GM23338 (cell line): ENCODE measurements around the gene FBLIM1. TPM values are rescaled to one million over a fixed set of nuclear protein-coding genes. Genes with fewer than 3 reads are reported as not detected.

ENCODE experiments used
- ATAC-seq: fragments of 200-7000 bp; cut with Tn5 transposase; 3 replicates; pipeline ENCODE4 v1.9.1; 2020
- DNase-seq: peaks from one replicate; pipeline ENCODE4 v3.0.0-alpha.2; 2015; ENCODE audit warnings: low spot score
- H2AFZ ChIP-seq: fragments of 200-600 bp; sonication (generic); 2 replicates; pipeline ENCODE4 v1.8.0; 2016; ENCODE audit warnings: antibody characterized with exemption, mild to moderate bottlenecking, moderate library complexity
- H3F3A ChIP-seq: fragments of 200-600 bp; sonication (generic); replicated peaks from 2 replicates; pipeline ENCODE4 v1.8.0; 2017; ENCODE audit warnings: antibody characterized with exemption, mixed run types, low read depth
- H3K27ac ChIP-seq: fragments of 200-600 bp; sonication (generic); 2 replicates; pipeline ENCODE4 v1.6.1; 2016; ENCODE audit warnings: low read depth
- H3K27me3 ChIP-seq: fragments of 200-600 bp; sonication (generic); 2 replicates; pipeline ENCODE4 v1.8.0; 2016; ENCODE audit warnings: mild to moderate bottlenecking, mixed run types, moderate library complexity; ENCODE audit not compliant: insufficient read depth
- H3K36me3 ChIP-seq: fragments of 200-600 bp; sonication (generic); 2 replicates; pipeline ENCODE4 v1.8.0; 2016; ENCODE audit warnings: mild to moderate bottlenecking; ENCODE audit not compliant: insufficient read depth
- H3K4me1 ChIP-seq: fragments of 200-600 bp; sonication (generic); 2 replicates; pipeline ENCODE4 v1.8.0; 2016; ENCODE audit warnings: mild to moderate bottlenecking, moderate library complexity; ENCODE audit not compliant: insufficient read depth
- H3K4me2 ChIP-seq: fragments of 200-600 bp; sonication (generic); 2 replicates; pipeline ENCODE4 v1.7.1; 2017; ENCODE audit warnings: mixed run types
- H3K4me3 ChIP-seq: fragments of 200-600 bp; sonication (generic); 2 replicates; pipeline ENCODE4 v1.6.1; 2016; ENCODE audit warnings: mixed run types
- H3K79me2 ChIP-seq: fragments of 200-600 bp; sonication (generic); replicated peaks from 2 replicates; pipeline ENCODE4 v1.8.0; 2017; ENCODE audit warnings: mild to moderate bottlenecking; ENCODE audit not compliant: insufficient read depth
- H3K9me2 ChIP-seq: fragments of 200-600 bp; sonication (generic); 2 replicates; pipeline ENCODE4 v1.8.0; 2017; ENCODE audit not compliant: insufficient read depth
- H4K20me1 ChIP-seq: fragments of 200-600 bp; sonication (generic); replicated peaks from 2 replicates; pipeline ENCODE4 v1.8.0; 2017; ENCODE audit warnings: mild to moderate bottlenecking; ENCODE audit not compliant: insufficient read depth
- H3K27ac Mint-ChIP-seq: 2 replicates; pipeline ENCODE4 v1.8.0; 2020; ENCODE audit warnings: inconsistent platforms, mild to moderate bottlenecking, moderate library complexity, mixed read lengths
- H3K27me3 Mint-ChIP-seq: 3 replicates; pipeline ENCODE4 v1.8.0; 2022; ENCODE audit warnings: low read depth, mild to moderate bottlenecking, moderate library complexity, mixed read lengths, inconsistent platforms; ENCODE audit not compliant: insufficient read depth, poor library complexity
- H3K36me3 Mint-ChIP-seq: 3 replicates; pipeline ENCODE4 v1.8.0; 2021; ENCODE audit warnings: low read depth, mild to moderate bottlenecking, inconsistent platforms, moderate library complexity, mixed read lengths
- H3K4me1 Mint-ChIP-seq: 3 replicates; pipeline ENCODE4 v1.8.0; 2020; ENCODE audit warnings: mild to moderate bottlenecking, inconsistent platforms, mixed read lengths
- H3K4me3 Mint-ChIP-seq: 3 replicates; pipeline ENCODE4 v1.8.0; 2021; ENCODE audit warnings: moderate library complexity, mild to moderate bottlenecking, inconsistent platforms, mixed read lengths
- H3K9me3 Mint-ChIP-seq: 3 replicates; pipeline ENCODE4 v1.8.0; 2020; ENCODE audit warnings: moderate library complexity, mild to moderate bottlenecking, inconsistent platforms, mixed read lengths
- CREB1 ChIP-seq: fragments of 250-450 bp; sonication (Bioruptor Pico); IDR thresholded peaks from 2 replicates; pipeline ENCODE4 v1.5.0; 2020; ENCODE audit warnings: low read depth, mild to moderate bottlenecking, moderate library complexity
- CTCF ChIP-seq, 2 experiments: fragments of 200-600 bp in 1 of 2; sonication (generic) in 1 of 2; conservative IDR thresholded peaks; 2 replicates each; pipeline versions ENCODE4 v1.5.1 to v1.6.1; 2016 to 2017; ENCODE audit warnings: antibody characterized with exemption in 2 of 2, low read depth in 2 of 2, mild to moderate bottlenecking in 2 of 2, moderate library complexity in 1 of 2
- ETS1 ChIP-seq: IDR thresholded peaks from 2 replicates; pipeline ENCODE4 v1.6.1; 2016; ENCODE audit warnings: antibody characterized with exemption
- EZH2 ChIP-seq: fragments of 200-600 bp; sonication (generic); IDR thresholded peaks from one replicate; pipeline ENCODE4 v1.8.0; 2017; ENCODE audit warnings: antibody characterized with exemption, mild to moderate bottlenecking, low read depth; ENCODE audit not compliant: unreplicated experiment
- EZH2phosphoT487 ChIP-seq: fragments of 200-600 bp; sonication (generic); IDR thresholded peaks from one replicate; pipeline ENCODE4 v1.8.1; 2018; ENCODE audit warnings: antibody characterized with exemption; ENCODE audit not compliant: unreplicated experiment
- JUNB ChIP-seq: IDR thresholded peaks from one replicate; pipeline ENCODE4 v1.6.1; 2016; ENCODE audit warnings: antibody characterized with exemption; ENCODE audit not compliant: unreplicated experiment
- NANOG ChIP-seq: IDR thresholded peaks from 2 replicates; pipeline ENCODE4 v1.6.1; 2016; ENCODE audit warnings: antibody characterized with exemption, borderline replicate concordance
- POLR2AphosphoS5 ChIP-seq: IDR thresholded peaks from 2 replicates; pipeline ENCODE4 v1.6.1; 2016; ENCODE audit warnings: antibody characterized with exemption, low read depth
- REST ChIP-seq: IDR thresholded peaks from one replicate; pipeline ENCODE4 v1.6.1; 2018; ENCODE audit warnings: antibody characterized with exemption; ENCODE audit not compliant: unreplicated experiment
- STAT1 ChIP-seq: IDR thresholded peaks from one replicate; pipeline ENCODE4 v1.6.1; 2016; ENCODE audit warnings: antibody characterized with exemption; ENCODE audit not compliant: unreplicated experiment
- ZNF114 ChIP-seq: fragments of 250-450 bp; sonication (Bioruptor Pico); IDR thresholded peaks from 2 replicates; pipeline ENCODE4 v1.5.0; 2020; ENCODE audit warnings: mild to moderate bottlenecking, moderate library complexity
- ZNF331 ChIP-seq: fragments of 250-450 bp; sonication (Bioruptor Pico); IDR thresholded peaks from 2 replicates; pipeline ENCODE4 v1.5.0; 2020; ENCODE audit warnings: low read depth, mild to moderate bottlenecking, moderate library complexity
- ZNF462 ChIP-seq: fragments of 250-450 bp; sonication (Bioruptor Pico); IDR thresholded peaks from 2 replicates; pipeline ENCODE4 v1.5.0; 2020; ENCODE audit warnings: mild to moderate bottlenecking, moderate library complexity
- polyA plus RNA-seq: library from polyadenylated mRNA; unstranded; fragments of >200 nt; fragmentation: Nextera tagmentation; extraction: Ambion mirVana; gene quantifications from 2 replicates; pipeline ENCODE4 v1.2.1, GENCODE V29; 2016
- total RNA-seq: library from RNA; depleted of rRNA; stranded (reverse); fragments of >200 nt; shearing (Covaris generic); gene quantifications from 2 replicates; pipeline ENCODE4 v1.2.3, GENCODE V29; 2014

Gene FBLIM1
- total and polyA plus RNA-seq, 2 experiments from 2014 or later, result 41.7 to 81.7 TPM

DNA sequence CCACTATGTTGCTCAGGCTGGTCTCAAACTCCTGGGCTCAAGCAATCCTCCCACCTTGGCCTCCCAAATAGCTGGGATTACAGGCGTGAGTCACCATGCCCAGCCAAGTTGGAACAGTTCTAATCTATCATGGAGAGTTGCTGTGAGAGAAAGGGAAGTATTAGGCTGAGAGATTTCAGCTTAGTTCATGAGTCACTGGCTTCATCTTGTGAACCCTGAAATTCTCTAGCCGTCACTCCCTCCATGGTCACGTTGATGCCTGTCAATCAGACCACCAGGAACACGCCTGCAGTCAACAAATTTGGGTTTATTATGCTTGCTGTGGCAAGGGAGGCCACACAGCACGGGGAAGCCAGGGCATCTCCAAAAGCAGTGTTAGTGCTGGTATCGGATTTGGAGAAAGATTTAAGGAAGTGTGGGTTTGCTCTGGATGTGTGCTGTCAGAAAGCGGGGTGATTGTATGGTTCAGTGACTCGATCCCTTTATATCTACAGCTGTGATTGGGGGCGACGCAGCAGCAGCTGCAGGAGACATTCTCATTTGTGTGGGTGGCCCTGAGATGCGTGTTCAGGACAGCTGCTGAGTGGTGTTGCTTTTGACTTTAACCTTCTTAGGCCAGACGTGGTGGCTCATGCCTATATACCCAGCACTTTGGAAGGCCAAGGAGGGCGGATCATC lies 30.2 kb downstream of the FBLIM1 start (continued):
- TF ChIP-seq NANOG, result no peak

- no peak overlapping the region for H3K4me3 Mint-ChIP-seq
- H3F3A ChIP-seq, result no peaks in the 10 kb centered on the region
- H3K4me3 ChIP-seq, result no peak overlapping the region
- TF ChIP-seq CTCF (conservative IDR thresholded peaks at IDR 0.05; ENCODE audit: low read depth in 2 of 2), result no peak
- TF ChIP-seq EZH2, result no peak
- no peak for TF ChIP-seq EZH2phosphoT487
- no peak for TF ChIP-seq ETS1
- no peak for TF ChIP-seq ZNF114 (CRISPR knock-in tag)
- no peak for TF ChIP-seq ZNF462 (CRISPR knock-in tag)
- no peak for TF ChIP-seq REST
- no peak for TF ChIP-seq STAT1
- TF ChIP-seq ZNF331, result no peak
- TF ChIP-seq JUNB, result no peak
- TF ChIP-seq CREB1 (CRISPR knock-in tag), result no peak
- no peak for TF ChIP-seq POLR2AphosphoS5
- TF ChIP-seq NANOG, result no peak
- no peaks in the 10 kb centered on the region for H3K9me2 ChIP-seq
- no peaks in the 10 kb centered on the region for H3K79me2 ChIP-seq
- no peak overlapping the region for H2AFZ ChIP-seq
- no peak for ATAC-seq
- H3K9me3 Mint-ChIP-seq, result no peaks in the 10 kb centered on the region; the same call in 2 of the 3 replicates
- H3K27ac Mint-ChIP-seq, result no peak overlapping the region
- peaks cover 22% of the 10 kb centered on the region for H3K4me1 Mint-ChIP-seq
- H3K36me3 ChIP-seq, result no peaks in the 10 kb centered on the region
- no peak overlapping the region for H3K27ac ChIP-seq
- peaks cover 15% of the 10 kb centered on the region; the same call in 1 of the 2 replicates for H3K4me1 ChIP-seq
- DNase-seq, result no peak
- peaks cover 6% of the 10 kb centered on the region for H3K27me3 Mint-ChIP-seq
- H4K20me1 ChIP-seq, result no peaks in the 10 kb centered on the region
- no peaks in the 10 kb centered on the region for H3K36me3 Mint-ChIP-seq
- no peaks in the 10 kb centered on the region for H3K27me3 ChIP-seq
- no peak overlapping the region for H3K4me2 ChIP-seq
These were observed 37.5 kb downstream of the FBLIM1 start for GRCh38 chr1:15796086-15796462.
